AG04449 (cell line): Measurements from ENCODE around the gene R3HDM4.

Experiments
- CTCF ChIA-PET: fragments of 350-600 bp; formaldehyde crosslinking; extraction: SDS; loops from one replicate; lab custom pipeline; 2021; ENCODE audit warnings: antibody characterized with exemption; lab: Yijun Ruan, JAX
- POLR2A ChIA-PET: fragments of 400-600, 350-600 bp; formaldehyde crosslinking; extraction: SDS; loops from one replicate; lab custom pipeline; 2020; ENCODE audit warnings: antibody characterized with exemption, inconsistent platforms; lab: Yijun Ruan, JAX
- DNase-seq: peaks from one replicate; pipeline ENCODE4 v3.0.0-alpha.2; 2010; ENCODE audit warnings: low read depth, low spot score
- H3K4me3 ChIP-seq: 2 replicates; pipeline ENCODE4 v1.5.1; 2011; ENCODE audit warnings: low read depth, mild to moderate bottlenecking, control low read depth, low read length
- TF ChIP-seq, protein P1 (sequence below): IDR thresholded peaks from one replicate; pipeline ENCODE4 v1.5.1; 2011; ENCODE audit warnings: mild to moderate bottlenecking, moderate library complexity, low read length, control low read depth, inconsistent platforms; ENCODE audit not compliant: insufficient read depth; ENCODE audit errors: missing control alignments

Gene R3HDM4

DNA sequence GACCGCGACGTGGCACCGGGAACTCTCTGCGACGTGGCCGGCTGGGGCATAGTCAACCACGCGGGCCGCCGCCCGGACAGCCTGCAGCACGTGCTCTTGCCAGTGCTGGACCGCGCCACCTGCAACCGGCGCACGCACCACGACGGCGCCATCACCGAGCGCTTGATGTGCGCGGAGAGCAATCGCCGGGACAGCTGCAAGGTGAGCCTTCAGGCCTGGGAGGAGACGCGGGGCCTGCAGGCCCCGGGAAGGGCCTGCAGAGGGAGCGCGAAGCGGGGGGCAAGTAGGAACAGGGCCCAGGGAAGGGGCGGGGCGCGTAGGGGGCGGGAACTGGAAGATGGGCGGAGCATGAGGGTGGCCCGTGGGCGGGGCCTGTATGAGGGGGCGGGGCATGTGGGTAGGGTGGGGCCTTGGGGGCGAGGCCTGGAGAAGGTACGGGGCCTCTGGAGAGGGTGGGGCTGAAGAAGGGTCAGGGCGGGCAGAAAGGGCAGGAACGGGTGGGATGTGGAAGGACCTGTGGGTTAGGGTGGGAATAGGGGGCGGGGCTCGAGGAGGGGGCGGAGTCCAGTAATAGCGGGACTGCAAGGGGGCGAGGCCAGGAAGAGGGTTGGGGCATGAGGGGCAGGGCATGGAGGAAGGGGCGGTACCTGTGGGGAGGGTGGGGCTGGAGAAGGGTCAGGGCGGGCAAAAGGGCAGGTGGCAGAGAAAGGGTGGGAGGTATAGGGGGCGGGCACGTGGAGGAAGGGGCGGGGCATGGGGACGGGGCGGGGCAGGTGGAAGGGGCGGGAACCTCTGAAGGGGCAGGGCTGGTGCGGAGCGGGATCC, 51.1 kb downstream of the R3HDM4 start:
- DNase-seq, result no peak
- no peak overlapping the region for H3K4me3 ChIP-seq
- CTCF ChIA-PET, result interaction anchor here (1.9 kb wide), 1 partner anchor 92 kb away, joined by 7 read pairs; no protein-coding TSS in a partner anchor
- TF ChIP-seq, protein P1, sequence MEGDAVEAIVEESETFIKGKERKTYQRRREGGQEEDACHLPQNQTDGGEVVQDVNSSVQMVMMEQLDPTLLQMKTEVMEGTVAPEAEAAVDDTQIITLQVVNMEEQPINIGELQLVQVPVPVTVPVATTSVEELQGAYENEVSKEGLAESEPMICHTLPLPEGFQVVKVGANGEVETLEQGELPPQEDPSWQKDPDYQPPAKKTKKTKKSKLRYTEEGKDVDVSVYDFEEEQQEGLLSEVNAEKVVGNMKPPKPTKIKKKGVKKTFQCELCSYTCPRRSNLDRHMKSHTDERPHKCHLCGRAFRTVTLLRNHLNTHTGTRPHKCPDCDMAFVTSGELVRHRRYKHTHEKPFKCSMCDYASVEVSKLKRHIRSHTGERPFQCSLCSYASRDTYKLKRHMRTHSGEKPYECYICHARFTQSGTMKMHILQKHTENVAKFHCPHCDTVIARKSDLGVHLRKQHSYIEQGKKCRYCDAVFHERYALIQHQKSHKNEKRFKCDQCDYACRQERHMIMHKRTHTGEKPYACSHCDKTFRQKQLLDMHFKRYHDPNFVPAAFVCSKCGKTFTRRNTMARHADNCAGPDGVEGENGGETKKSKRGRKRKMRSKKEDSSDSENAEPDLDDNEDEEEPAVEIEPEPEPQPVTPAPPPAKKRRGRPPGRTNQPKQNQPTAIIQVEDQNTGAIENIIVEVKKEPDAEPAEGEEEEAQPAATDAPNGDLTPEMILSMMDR, result no peak
- POLR2A ChIA-PET, result no interaction called here

DNA sequence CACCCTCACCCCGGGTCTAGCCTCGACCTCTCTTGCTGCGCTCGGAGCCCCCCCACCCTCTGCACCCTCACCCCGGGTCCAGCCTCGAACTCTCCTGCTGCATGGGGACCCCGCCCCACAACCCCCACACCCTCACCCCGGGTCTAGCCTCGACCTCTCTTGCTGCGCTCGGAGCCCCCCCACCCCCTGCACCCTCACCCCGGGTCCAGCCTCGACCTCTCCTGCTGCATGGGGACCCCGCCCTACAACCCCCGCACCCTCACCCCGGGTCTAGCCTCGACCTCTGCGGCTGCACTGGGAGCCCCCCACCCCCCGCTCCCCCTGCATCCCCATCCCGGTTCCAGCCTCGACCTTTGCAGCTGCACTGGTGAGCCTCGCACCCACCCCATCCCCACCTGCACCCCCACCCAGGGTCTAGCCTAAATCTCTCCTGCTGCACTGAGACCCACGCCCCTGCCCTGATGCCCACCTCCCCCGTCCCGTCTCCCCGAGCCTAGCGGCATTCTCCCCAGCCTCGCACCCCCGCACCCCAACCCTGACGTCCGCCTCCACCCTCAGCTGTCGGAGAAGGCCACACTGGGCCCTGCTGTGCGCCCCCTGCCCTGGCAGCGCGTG, 51.8 kb downstream of the R3HDM4 start:
- ChIA-PET CTCF (no interaction called here), POLR2A (no interaction called here)
- H3K4me3 ChIP-seq, result no peak overlapping the region
- TF ChIP-seq, protein P1, result no peak
- no peak for DNase-seq

DNA sequence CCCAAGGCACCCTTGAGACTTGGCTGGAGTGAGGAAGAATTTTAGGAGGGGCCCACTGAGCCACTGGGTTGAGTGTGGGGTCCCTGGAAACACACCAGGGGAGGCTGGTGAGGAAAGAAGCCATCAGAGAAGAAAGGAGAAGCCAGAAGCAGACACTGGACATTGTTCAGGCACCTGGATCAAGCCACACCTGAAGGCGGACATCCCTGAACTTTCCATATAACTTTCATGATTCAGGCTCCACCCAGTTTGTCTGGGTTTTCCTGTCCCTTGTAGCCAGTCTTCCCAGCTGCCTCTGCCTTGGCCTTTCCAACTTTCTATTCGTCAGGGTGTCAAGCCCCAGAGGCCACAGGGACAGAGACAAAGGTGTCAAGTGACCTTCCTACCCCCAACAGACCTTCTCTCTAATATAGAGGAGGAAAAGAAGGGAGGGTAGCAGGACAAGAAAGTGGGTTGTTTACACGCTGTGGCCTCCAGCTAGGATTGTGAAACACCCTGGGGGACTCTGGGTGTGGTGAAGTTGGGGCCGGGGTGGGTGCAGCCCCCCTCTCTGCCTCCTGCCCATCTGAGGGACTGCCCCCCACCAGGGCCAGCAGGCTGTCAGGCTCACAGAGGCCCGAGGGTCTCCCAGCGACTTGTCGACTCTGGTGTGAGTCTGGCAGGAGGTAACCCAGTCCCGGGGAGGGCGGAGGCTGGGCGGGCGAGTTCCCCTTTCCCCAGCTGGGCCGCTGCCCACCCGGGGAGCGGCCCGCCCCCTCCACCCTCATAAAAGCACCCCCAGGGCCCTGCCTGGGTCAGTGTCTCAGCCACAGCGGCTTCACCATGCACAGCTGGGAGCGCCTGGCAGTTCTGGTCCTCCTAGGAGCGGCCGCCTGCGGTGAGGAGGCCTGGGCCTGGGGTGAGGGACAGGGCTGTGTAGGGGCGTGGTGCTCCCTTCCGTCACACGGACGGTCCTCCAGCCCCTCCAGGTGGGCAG, 53.9 kb downstream of the R3HDM4 start, which contains the start of gene CFD:
Gene CFD (plus strand): TSS at position 797 of the 976 bp plus-strand sequence. CDS start 26 bp downstream, at position 823.
- DNase-seq, result no peak

DNA sequence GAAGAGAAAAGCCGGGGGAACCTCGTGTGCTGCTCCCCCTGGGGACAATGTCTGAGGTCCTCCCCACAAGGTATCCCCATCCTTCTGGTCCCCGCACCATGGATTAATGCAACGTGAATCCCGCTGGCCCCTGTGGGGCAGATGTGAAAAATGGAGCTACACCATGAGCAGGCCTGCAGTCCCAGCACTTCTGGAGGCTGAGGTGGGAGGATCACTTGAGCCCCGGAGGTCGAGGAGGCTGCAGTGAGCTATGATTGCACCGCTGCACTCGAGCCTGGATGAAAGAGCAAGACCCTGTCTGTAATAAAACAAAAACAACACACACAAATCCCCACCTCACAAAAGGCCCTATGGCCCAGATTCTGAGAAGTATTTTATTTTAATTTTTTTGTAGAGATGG, 54.7 kb downstream of the R3HDM4 start:
- TF ChIP-seq, protein P1, result no peak
- no peak for DNase-seq
- ChIA-PET POLR2A (interaction anchor here (1.0 kb wide), 1 partner anchor 80 kb away, joined by 4 read pairs; no protein-coding TSS in a partner anchor), CTCF (interaction anchor here (0.8 to 4.6 kb wide), 7 partner anchors 9 to 126 kb away, joined by 3 to 27 read pairs (median 6); partner anchors contain the start of gene WDR18)
- H3K4me3 ChIP-seq, result no peak overlapping the region

More for the DNA sequence above, 53.9 kb downstream of the R3HDM4 start, which contains the start of gene CFD:
- peak within 1 kb of the TSS; percentile 47 for H3K4me3 ChIP-seq
- CTCF ChIA-PET, result interaction anchor here (0.8 to 4.6 kb wide), 9 partner anchors 9 to 125 kb away, joined by 3 to 27 read pairs (median 3); partner anchors contain the start of gene WDR18
- TF ChIP-seq, protein P1, result no peak
- POLR2A ChIA-PET, result interaction anchor here (1.0 kb wide), 1 partner anchor 80 kb away, joined by 4 read pairs; no protein-coding TSS in a partner anchor

DNA sequence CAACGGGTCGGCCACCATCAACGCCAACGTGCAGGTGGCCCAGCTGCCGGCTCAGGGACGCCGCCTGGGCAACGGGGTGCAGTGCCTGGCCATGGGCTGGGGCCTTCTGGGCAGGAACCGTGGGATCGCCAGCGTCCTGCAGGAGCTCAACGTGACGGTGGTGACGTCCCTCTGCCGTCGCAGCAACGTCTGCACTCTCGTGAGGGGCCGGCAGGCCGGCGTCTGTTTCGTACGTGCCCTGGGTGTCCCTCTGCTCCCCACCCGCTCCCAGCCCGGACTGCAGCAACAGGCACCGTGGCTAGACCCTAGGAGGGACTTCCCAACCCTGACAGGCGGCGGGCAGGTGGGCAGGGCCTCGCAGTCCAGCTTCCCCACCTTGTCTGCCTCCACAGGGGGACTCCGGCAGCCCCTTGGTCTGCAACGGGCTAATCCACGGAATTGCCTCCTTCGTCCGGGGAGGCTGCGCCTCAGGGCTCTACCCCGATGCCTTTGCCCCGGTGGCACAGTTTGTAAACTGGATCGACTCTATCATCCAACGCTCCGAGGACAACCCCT, 57.4 kb downstream of the R3HDM4 start:
- DNase-seq, result no peak
- TF ChIP-seq, protein P1, result no peak
- CTCF ChIA-PET, result interaction anchor here (0.7 to 3.3 kb wide), 19 partner anchors 10 to 385 kb away, joined by 3 to 18 read pairs (median 4); partner anchors contain the start of genes MED16, RNU6-9 and WDR18
- POLR2A ChIA-PET, result no interaction called here
- no peak overlapping the region for H3K4me3 ChIP-seq
